ENCODE measurements around the gene PIAS2.
"Not testable (repeated sequence)": the region's sequence is repeated elsewhere in the genome, so short reads cannot be mapped to it uniquely, and the experiment has no call there.

Gene PIAS2

GRCh38 chr18:46849007-46849406 lies 68.3 kb downstream of the PIAS2 start:
- TF ChIP-seq SUZ12 (IDR thresholded peaks at IDR 0.05; ENCODE audit: extremely low read depth, insufficient read depth, insufficient read length) (no peak), ZNF274 (IDR thresholded peaks at IDR 0.05; ENCODE audit: low read depth, low read length) (no peak), YY1 (IDR thresholded peaks at IDR 0.05; ENCODE audit: insufficient read depth, insufficient read length) (no peak)
- Histone ChIP-seq H3K9me3 (ENCODE audit: insufficient read depth, low read length) (no peaks in the 10 kb centered on the region), H3K36me3 (ENCODE audit: insufficient read depth, insufficient read length, low read length) (peaks cover 4% of the 10 kb centered on the region), H3K4me1 (ENCODE audit: insufficient read depth, insufficient read length) (no peaks in the 10 kb centered on the region), H3K27me3 (ENCODE audit: insufficient read depth, insufficient read length) (no peaks in the 10 kb centered on the region), H3K4me3 (ENCODE audit: insufficient read length, low read depth) (no peak overlapping the region), H3K9ac (ENCODE audit: insufficient read length, low read depth) (no peak overlapping the region)
- no peak for DNase-seq (ENCODE audit: low read depth, low spot score)

DNA sequence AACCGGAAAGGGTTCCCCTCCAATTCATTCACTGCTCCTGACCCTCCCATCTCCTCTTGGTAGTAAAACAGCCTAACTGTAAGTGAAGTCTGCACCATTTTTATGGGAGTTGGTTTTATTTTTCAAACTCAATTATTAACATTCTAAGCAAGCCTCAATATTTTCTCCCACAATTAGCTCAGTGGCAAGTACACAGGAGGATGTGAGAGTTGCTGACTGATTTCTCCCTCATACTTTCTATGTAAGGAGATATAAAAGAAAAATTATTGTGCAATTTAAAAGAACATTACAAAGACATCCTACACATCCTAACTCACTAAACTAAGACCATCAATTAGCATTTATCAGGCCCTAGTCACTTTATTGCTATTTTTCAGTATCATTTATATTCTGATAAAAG lies 73.9 kb downstream of the PIAS2 start:
- no peak for DNase-seq (ENCODE audit: low read depth, low spot score)
- TF ChIP-seq YY1 (IDR thresholded peaks at IDR 0.05; ENCODE audit: insufficient read depth, insufficient read length) (no peak), ZNF274 (IDR thresholded peaks at IDR 0.05; ENCODE audit: low read depth, low read length) (no peak), SUZ12 (IDR thresholded peaks at IDR 0.05; ENCODE audit: extremely low read depth, insufficient read depth, insufficient read length) (no peak)
- no peak overlapping the region for H3K9ac ChIP-seq (ENCODE audit: insufficient read length, low read depth)
- H3K4me3 ChIP-seq (ENCODE audit: insufficient read length, low read depth): no peak overlapping the region
- H3K36me3 ChIP-seq (ENCODE audit: insufficient read depth, insufficient read length, low read length): peaks cover 3% of the 10 kb centered on the region
- H3K4me1 ChIP-seq (ENCODE audit: insufficient read depth, insufficient read length): no peaks in the 10 kb centered on the region
- H3K9me3 ChIP-seq (ENCODE audit: insufficient read depth, low read length): no peaks in the 10 kb centered on the region
- H3K27me3 ChIP-seq (ENCODE audit: insufficient read depth, insufficient read length): no peaks in the 10 kb centered on the region

- DNase-seq (ENCODE audit: low read depth, low spot score): no peak
- no peak overlapping the region for H3K4me3 ChIP-seq (ENCODE audit: insufficient read length, low read depth)
These were observed 74.7 kb downstream of the PIAS2 start for GRCh38 chr18:46842583-46842982.

DNA sequence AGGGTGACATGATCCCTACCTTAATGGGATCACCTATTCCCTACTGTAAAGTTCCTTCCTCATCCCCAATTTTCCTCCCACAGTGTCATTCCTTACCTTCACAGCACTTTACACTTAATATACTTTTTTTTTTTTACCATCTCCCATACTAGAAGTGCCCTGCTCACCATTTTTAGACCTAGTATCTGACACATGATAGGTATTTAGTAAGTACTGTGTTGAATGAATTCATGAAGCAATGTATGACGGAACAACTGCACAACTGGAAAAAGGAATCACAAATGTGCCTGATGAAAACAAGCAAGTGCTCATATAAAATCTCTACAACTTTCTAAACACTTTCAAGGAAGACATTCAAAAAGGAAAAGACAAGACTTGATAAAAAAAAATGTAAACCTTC lies 83.4 kb downstream of the PIAS2 start:
- no peak for DNase-seq (ENCODE audit: low read depth, low spot score)
- Histone ChIP-seq H3K4me3 (ENCODE audit: insufficient read length, low read depth) (no peak overlapping the region), H3K4me1 (ENCODE audit: insufficient read depth, insufficient read length) (no peaks in the 10 kb centered on the region), H3K36me3 (ENCODE audit: insufficient read depth, insufficient read length, low read length) (peaks cover 3% of the 10 kb centered on the region), H3K27me3 (ENCODE audit: insufficient read depth, insufficient read length) (no peaks in the 10 kb centered on the region), H3K9ac (ENCODE audit: insufficient read length, low read depth) (no peak overlapping the region), H3K9me3 (ENCODE audit: insufficient read depth, low read length) (no peaks in the 10 kb centered on the region)
- TF ChIP-seq YY1 (IDR thresholded peaks at IDR 0.05; ENCODE audit: insufficient read depth, insufficient read length): no peak
- TF ChIP-seq ZNF274 (IDR thresholded peaks at IDR 0.05; ENCODE audit: low read depth, low read length): no peak
- no peak for TF ChIP-seq SUZ12 (IDR thresholded peaks at IDR 0.05; ENCODE audit: extremely low read depth, insufficient read depth, insufficient read length)

More at GRCh38 chr18:46842583-46842982, 74.7 kb downstream of the PIAS2 start:
- Histone ChIP-seq H3K4me1 (ENCODE audit: insufficient read depth, insufficient read length) (no peaks in the 10 kb centered on the region), H3K27me3 (ENCODE audit: insufficient read depth, insufficient read length) (no peaks in the 10 kb centered on the region), H3K9me3 (ENCODE audit: insufficient read depth, low read length) (no peaks in the 10 kb centered on the region), H3K36me3 (ENCODE audit: insufficient read depth, insufficient read length, low read length) (peaks cover 3% of the 10 kb centered on the region), H3K9ac (ENCODE audit: insufficient read length, low read depth) (no peak overlapping the region)
- no peak for TF ChIP-seq YY1 (IDR thresholded peaks at IDR 0.05; ENCODE audit: insufficient read depth, insufficient read length)
- no peak for TF ChIP-seq ZNF274 (IDR thresholded peaks at IDR 0.05; ENCODE audit: low read depth, low read length)
- TF ChIP-seq SUZ12 (IDR thresholded peaks at IDR 0.05; ENCODE audit: extremely low read depth, insufficient read depth, insufficient read length): no peak

DNA sequence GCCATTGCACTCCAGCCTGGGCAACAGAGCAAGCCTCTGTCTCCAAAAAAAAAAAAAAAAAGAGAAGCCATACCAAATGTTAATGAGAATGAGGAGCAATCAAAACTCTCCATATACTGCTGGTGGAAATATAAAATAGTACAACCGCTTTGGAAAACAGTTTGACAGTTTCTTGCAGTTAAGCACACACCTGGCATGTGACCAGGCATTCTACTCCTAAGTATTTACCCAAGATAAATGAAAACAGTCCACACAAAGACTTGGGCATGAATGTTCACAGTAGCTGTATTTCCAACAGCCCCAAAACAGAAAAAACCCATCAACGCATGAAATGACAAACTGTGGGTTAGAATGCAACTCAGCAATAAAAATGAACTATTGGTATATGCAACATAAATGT lies 84.5 kb downstream of the PIAS2 start:
- Histone ChIP-seq H3K9ac (ENCODE audit: insufficient read length, low read depth) (no peak overlapping the region), H3K4me1 (ENCODE audit: insufficient read depth, insufficient read length) (no peaks in the 10 kb centered on the region), H3K36me3 (ENCODE audit: insufficient read depth, insufficient read length, low read length) (peaks cover 9% of the 10 kb centered on the region), H3K27me3 (ENCODE audit: insufficient read depth, insufficient read length) (no peaks in the 10 kb centered on the region), H3K9me3 (ENCODE audit: insufficient read depth, low read length) (no peaks in the 10 kb centered on the region), H3K4me3 (ENCODE audit: insufficient read length, low read depth) (no peak overlapping the region)
- DNase-seq (ENCODE audit: low read depth, low spot score): no peak
- TF ChIP-seq ZNF274 (IDR thresholded peaks at IDR 0.05; ENCODE audit: low read depth, low read length): no peak
- no peak for TF ChIP-seq SUZ12 (IDR thresholded peaks at IDR 0.05; ENCODE audit: extremely low read depth, insufficient read depth, insufficient read length)
- no peak for TF ChIP-seq YY1 (IDR thresholded peaks at IDR 0.05; ENCODE audit: insufficient read depth, insufficient read length)

- not testable (repeated sequence) for H3K9me3 ChIP-seq (ENCODE audit: insufficient read depth, low read length); H3K4me3 ChIP-seq (ENCODE audit: insufficient read length, low read depth); H3K27me3 ChIP-seq (ENCODE audit: insufficient read depth, insufficient read length); H3K9ac ChIP-seq (ENCODE audit: insufficient read length, low read depth); DNase-seq (ENCODE audit: low read depth, low spot score); H3K4me1 ChIP-seq (ENCODE audit: insufficient read depth, insufficient read length)
- peaks cover 13% of the 10 kb centered on the region for H3K36me3 ChIP-seq (ENCODE audit: insufficient read depth, insufficient read length, low read length)
These were observed 84.9 kb downstream of the PIAS2 start for GRCh38 chr18:46832422-46832821.

GRCh38 chr18:46831434-46831833 lies 85.9 kb downstream of the PIAS2 start:
- peaks cover 17% of the 10 kb centered on the region for H3K36me3 ChIP-seq (ENCODE audit: insufficient read depth, insufficient read length, low read length)
- H3K4me1 ChIP-seq (ENCODE audit: insufficient read depth, insufficient read length): no peaks in the 10 kb centered on the region
- TF ChIP-seq YY1 (IDR thresholded peaks at IDR 0.05; ENCODE audit: insufficient read depth, insufficient read length) (no peak), SUZ12 (IDR thresholded peaks at IDR 0.05; ENCODE audit: extremely low read depth, insufficient read depth, insufficient read length) (no peak), ZNF274 (IDR thresholded peaks at IDR 0.05; ENCODE audit: low read depth, low read length) (no peak)
- no peak for DNase-seq (ENCODE audit: low read depth, low spot score)
- no peaks in the 10 kb centered on the region for H3K9me3 ChIP-seq (ENCODE audit: insufficient read depth, low read length)
- H3K27me3 ChIP-seq (ENCODE audit: insufficient read depth, insufficient read length): no peaks in the 10 kb centered on the region
- H3K9ac ChIP-seq (ENCODE audit: insufficient read length, low read depth): no peak overlapping the region
- H3K4me3 ChIP-seq (ENCODE audit: insufficient read length, low read depth): no peak overlapping the region

DNA sequence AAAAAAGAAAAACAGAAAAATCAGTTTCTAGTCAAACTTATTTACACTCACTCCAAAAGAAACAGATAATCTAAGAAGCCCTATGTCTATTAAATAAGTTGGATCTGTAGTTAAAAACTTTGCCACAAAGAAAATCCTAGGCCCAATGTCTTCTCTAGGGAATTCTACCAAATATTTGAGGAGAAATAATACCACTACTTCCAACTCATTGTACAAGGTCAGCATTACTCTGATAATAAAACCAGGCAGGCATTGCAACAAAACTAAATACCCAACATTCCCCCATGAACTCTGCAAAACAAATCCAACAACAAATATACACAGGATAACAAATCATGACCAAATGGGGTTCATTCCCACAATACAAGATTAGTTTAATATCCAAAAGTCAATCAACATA lies 86.7 kb downstream of the PIAS2 start:
- H3K36me3 ChIP-seq (ENCODE audit: insufficient read depth, insufficient read length, low read length): peaks cover 18% of the 10 kb centered on the region
- TF ChIP-seq SUZ12 (IDR thresholded peaks at IDR 0.05; ENCODE audit: extremely low read depth, insufficient read depth, insufficient read length) (no peak), ZNF274 (IDR thresholded peaks at IDR 0.05; ENCODE audit: low read depth, low read length) (no peak), YY1 (IDR thresholded peaks at IDR 0.05; ENCODE audit: insufficient read depth, insufficient read length) (no peak)

More for the DNA sequence above, 86.7 kb downstream of the PIAS2 start:
- H3K9ac ChIP-seq (ENCODE audit: insufficient read length, low read depth): no peak overlapping the region
- no peak overlapping the region for H3K4me3 ChIP-seq (ENCODE audit: insufficient read length, low read depth)
- no peaks in the 10 kb centered on the region for H3K27me3 ChIP-seq (ENCODE audit: insufficient read depth, insufficient read length)
- DNase-seq (ENCODE audit: low read depth, low spot score): no peak
- no peaks in the 10 kb centered on the region for H3K9me3 ChIP-seq (ENCODE audit: insufficient read depth, low read length)
- H3K4me1 ChIP-seq (ENCODE audit: insufficient read depth, insufficient read length): no peaks in the 10 kb centered on the region

Measured in NT2/D1 (cell line).